GM11168 (cell line): ENCODE measurements around the gene BCL2.

Experiments used
- in situ Hi-C: fragments of 300-500 bp; cut with MboI; formaldehyde crosslinking; loops from one replicate; pipeline ENCODE4 v1.12.0; 2022; ENCODE audit warnings: low sequenced_read_pairs; ENCODE audit not compliant: unreplicated experiment

The BCL2 gene

GRCh38 chr18:63263444-63263843 is 56.1 kb downstream of the BCL2 start:
- in situ Hi-C loops, result no loop called here

GRCh38 chr18:63262369-63263335 is 56.9 kb downstream of the BCL2 start:
- in situ Hi-C loops, result no loop called here

- in situ Hi-C loops, result no loop called here
Measured at GRCh38 chr18:63261029-63261428, 58.5 kb downstream of the BCL2 start.

GRCh38 chr18:63260380-63260754 is 59.2 kb downstream of the BCL2 start:
- in situ Hi-C loops, result no loop called here

- in situ Hi-C loops, result no loop called here
Measured at GRCh38 chr18:63259567-63260379, 59.8 kb downstream of the BCL2 start.

GRCh38 chr18:63258749-63259566 is 60.6 kb downstream of the BCL2 start:
- in situ Hi-C loops, result no loop called here

GRCh38 chr18:63257453-63257852 is 62.1 kb downstream of the BCL2 start:
- in situ Hi-C loops, result no loop called here

GRCh38 chr18:63255435-63255834 is 64.1 kb downstream of the BCL2 start:
- in situ Hi-C loops, result no loop called here

GRCh38 chr18:63254716-63255399 is 64.7 kb downstream of the BCL2 start:
- in situ Hi-C loops, result no loop called here

GRCh38 chr18:63253428-63254372 is 65.9 kb downstream of the BCL2 start:
- in situ Hi-C loops, result no loop called here

GRCh38 chr18:63253014-63253413 is 66.6 kb downstream of the BCL2 start:
- in situ Hi-C loops, result no loop called here

GRCh38 chr18:63249771-63250170 is 69.8 kb downstream of the BCL2 start:
- in situ Hi-C loops, result no loop called here

- in situ Hi-C loops, result no loop called here
Measured at GRCh38 chr18:63247926-63248325, 71.6 kb downstream of the BCL2 start.

- in situ Hi-C loops, result no loop called here
Measured at GRCh38 chr18:63247506-63247905, 72.1 kb downstream of the BCL2 start.

GRCh38 chr18:63245600-63245999 is 74.0 kb downstream of the BCL2 start:
- in situ Hi-C loops, result no loop called here

- in situ Hi-C loops, result no loop called here
Measured at GRCh38 chr18:63244607-63245006, 75.0 kb downstream of the BCL2 start.

GRCh38 chr18:63241760-63242159 is 77.8 kb downstream of the BCL2 start:
- in situ Hi-C loops, result no loop called here

- in situ Hi-C loops, result no loop called here
Measured at GRCh38 chr18:63241317-63241712, 78.3 kb downstream of the BCL2 start.
